Left lung (tissue), 10 donors: ENCODE results near the gene ROR2. TPM values are rescaled to one million over a fixed set of nuclear protein-coding genes. Genes with fewer than 3 reads are reported as not detected.

Experiments
- ATAC-seq: fragments of 200-7000 bp; cut with Tn5 transposase; one replicate; pipeline ENCODE4 v1.9.1; 2020; ENCODE audit warnings: moderate library complexity
- DNase-seq, 4 donors: peaks; one replicate each; pipeline ENCODE4 v3.0.0-alpha.2; 2013 to 2020
- H3K27ac ChIP-seq, 2 donors: fragments of 200-600 bp; sonication (generic) in 1 of 2; one replicate each; pipeline versions ENCODE4 v1.5.0 to v1.8.0; 2020 to 2021
- H3K27me3 ChIP-seq, 2 donors: fragments of 200-600 bp; sonication (generic) in 1 of 2; one replicate each; pipeline versions ENCODE4 v1.5.0 to v1.8.0; 2020 to 2021
- H3K36me3 ChIP-seq, 2 donors: fragments of 200-600 bp; sonication (generic) in 1 of 2; one replicate each; pipeline versions ENCODE4 v1.5.0 to v1.8.0; 2020 to 2021
- H3K4me1 ChIP-seq, 2 donors: fragments of 200-600 bp; one replicate each; pipeline ENCODE4 v1.8.0; 2021
- H3K4me3 ChIP-seq, 2 donors: fragments of 200-600 bp; sonication (generic) in 1 of 2; one replicate each; pipeline versions ENCODE4 v1.5.0 to v1.8.0; 2020 to 2021; ENCODE audit warnings: mild to moderate bottlenecking in 1 of 2
- H3K9me3 ChIP-seq, 2 donors: fragments of 200-600 bp; sonication (generic) in 1 of 2; one replicate each; pipeline versions ENCODE4 v1.5.0 to v1.8.0; 2020 to 2021
- CTCF ChIP-seq, 2 donors: fragments of 200-600 bp; sonication (generic) in 1 of 2; IDR thresholded peaks; one replicate each; pipeline versions ENCODE4 v1.5.0 to v1.8.0; 2021; ENCODE audit warnings: antibody characterized with exemption in 2 of 2
- intact Hi-C, 2 donors: fragments of 100-400 bp; cut with DNase I; formaldehyde crosslinking; loops; one replicate each; pipeline versions ENCODE4 v1.11.2 to v1.14.2; 2022
- polyA plus RNA-seq, 6 donors: library from polyadenylated mRNA; unstranded; fragments of 120-200 nt; gene quantifications; one replicate each; pipeline ENCODE4 v1.2.1, GENCODE V29; 2013; ENCODE audit not compliant: insufficient read length in 6 of 6
- total RNA-seq, 2 donors: library from RNA; stranded (reverse); fragmentation: NEBNext Ultra II Directional; extraction: Animal tissue kit (Norgen Biotek cat#: 25700); gene quantifications; one replicate each; pipeline ENCODE4 v1.2.1, GENCODE V29; 2021
- donor health status: DM: no; HTN: yes; CAD: no.
- donor health status: DM: no; HTN: no; CAD: no.

The ROR2 gene
- total and polyA plus RNA-seq, 8 donors = 11.5 to 36.5 (median 29.7) TPM

DNA sequence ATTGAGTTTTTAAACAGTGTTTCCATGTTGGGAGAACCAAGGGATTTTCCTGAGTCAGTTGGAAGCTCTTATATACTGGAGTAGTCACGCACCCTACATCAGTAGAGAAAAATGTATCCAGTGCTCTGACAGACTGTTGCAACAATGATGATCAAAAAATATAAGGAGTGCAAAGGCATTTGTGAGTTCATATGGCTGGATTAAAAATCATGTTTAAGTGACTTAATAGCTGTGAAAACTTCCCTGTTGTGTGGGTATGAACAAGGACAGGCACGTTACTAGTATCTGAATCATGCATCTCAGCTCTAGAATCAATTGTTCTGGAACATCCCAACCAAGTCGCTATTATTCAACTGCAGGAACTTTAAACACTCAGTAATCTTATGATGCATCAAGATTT, 229.7 kb downstream of the ROR2 start:
- no peak overlapping the region for H3K4me3 ChIP-seq
- ATAC-seq = no peak
- intact Hi-C loops = no loop called here

GRCh38 chr9:91718071-91718470, 232.0 kb downstream of the ROR2 start:
- no peak for DNase-seq
- intact Hi-C loops = no loop called here
- no peak for ATAC-seq
- Histone ChIP-seq H3K36me3 (no peaks in the 10 kb centered on the region), H3K4me1 (no peaks in the 10 kb centered on the region), H3K9me3 (peaks cover 0 to 5% of the 10 kb centered on the region in 2 donors), H3K27ac (no peak overlapping the region), H3K4me3 (no peak overlapping the region), H3K27me3 (peaks cover 0 to 20% of the 10 kb centered on the region in 2 donors)
- no peak for TF ChIP-seq CTCF (IDR thresholded peaks at IDR 0.05)

More for the DNA sequence above, 229.7 kb downstream of the ROR2 start:
- peaks cover 0 to 13% of the 10 kb centered on the region in 2 donors for H3K27me3 ChIP-seq
- no peak overlapping the region for H3K27ac ChIP-seq
- no peaks in the 10 kb centered on the region for H3K36me3 ChIP-seq
- TF ChIP-seq CTCF (IDR thresholded peaks at IDR 0.05) = no peak
- peaks cover 0 to 5% of the 10 kb centered on the region in 2 donors for H3K9me3 ChIP-seq
- DNase-seq = no peak
- H3K4me1 ChIP-seq = no peaks in the 10 kb centered on the region

- H3K4me3 ChIP-seq = no peak overlapping the region
- TF ChIP-seq CTCF (IDR thresholded peaks at IDR 0.05) = no peak
- peaks cover 0 to 5% of the 10 kb centered on the region in 2 donors for H3K9me3 ChIP-seq
These were observed 233.2 kb downstream of the ROR2 start for GRCh38 chr9:91716815-91717214.

DNA sequence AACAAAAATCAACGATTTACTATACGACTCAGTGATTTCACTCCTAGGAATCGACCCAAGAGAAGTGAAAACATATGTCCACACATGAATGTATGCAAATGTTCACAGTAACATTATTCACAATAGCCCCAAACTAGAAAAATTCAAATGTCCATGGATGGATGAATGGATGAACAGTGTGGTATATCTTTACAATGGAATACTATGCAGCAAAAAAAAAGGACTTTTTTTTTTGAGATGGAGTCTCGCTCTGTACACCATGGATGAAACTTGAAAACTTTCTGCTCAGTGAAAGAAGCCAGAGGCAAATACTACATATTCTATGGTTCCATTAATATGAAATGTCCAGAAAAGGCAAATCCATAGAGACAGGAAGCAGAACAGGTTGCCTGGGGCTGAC, 233.8 kb downstream of the ROR2 start:
- intact Hi-C loops = no loop called here
- no peak for TF ChIP-seq CTCF (IDR thresholded peaks at IDR 0.05)
- Histone ChIP-seq H3K36me3 (no peaks in the 10 kb centered on the region), H3K9me3 (peaks cover 0 to 5% of the 10 kb centered on the region in 2 donors), H3K4me1 (no peaks in the 10 kb centered on the region), H3K27me3 (peaks cover 0 to 20% of the 10 kb centered on the region in 2 donors), H3K4me3 (no peak overlapping the region), H3K27ac (no peak overlapping the region)
- DNase-seq = no peak
- no peak for ATAC-seq

More at GRCh38 chr9:91716815-91717214, 233.2 kb downstream of the ROR2 start:
- intact Hi-C loops = no loop called here
- H3K27ac ChIP-seq = no peak overlapping the region
- no peaks in the 10 kb centered on the region for H3K36me3 ChIP-seq
- no peaks in the 10 kb centered on the region for H3K4me1 ChIP-seq
- DNase-seq = no peak
- no peak for ATAC-seq
- peaks cover 0 to 20% of the 10 kb centered on the region in 2 donors for H3K27me3 ChIP-seq

- H3K27ac ChIP-seq = no peak overlapping the region
- H3K4me1 ChIP-seq = no peaks in the 10 kb centered on the region
- peak overlapping the region; percentile 9 to 31 for H3K4me3 ChIP-seq
- DNase-seq (no peak), ATAC-seq (no peak)
- no peaks in the 10 kb centered on the region for H3K36me3 ChIP-seq
- no peak for TF ChIP-seq CTCF (IDR thresholded peaks at IDR 0.05)
- peaks cover 0 to 5% of the 10 kb centered on the region in 2 donors for H3K9me3 ChIP-seq
- intact Hi-C loops = no loop called here
- peaks cover 0 to 20% of the 10 kb centered on the region in 2 donors for H3K27me3 ChIP-seq
These were observed 235.0 kb downstream of the ROR2 start for GRCh38 chr9:91714874-91715615.
